Thymus (tissue), 11 donors: ENCODE measurements around the gene HOXC12. TPM values are rescaled to one million over a fixed set of nuclear protein-coding genes. Genes with fewer than 3 reads are reported as not detected.

Source experiments
- DNase-seq, 9 donors: peaks; one replicate each; pipeline ENCODE4 v3.0.0-alpha.2; 2013; ENCODE audit warnings: low spot score in 9 of 9, low read depth in 6 of 9, missing footprints in 1 of 9
- H3K27ac ChIP-seq, 2 donors: one replicate each; pipeline ENCODE4 v1.5.1; 2013; ENCODE audit warnings: control low read depth in 1 of 2, low read depth in 1 of 2, low read length in 1 of 2, mild to moderate bottlenecking in 1 of 2, moderate library complexity in 1 of 2
- H3K27me3 ChIP-seq, 2 donors: one replicate each; pipeline ENCODE4 v1.5.1; 2013; ENCODE audit warnings: low read length in 1 of 2; ENCODE audit not compliant: control insufficient read depth in 2 of 2, insufficient read depth in 1 of 2
- H3K36me3 ChIP-seq, 2 donors: one replicate each; pipeline ENCODE4 v1.5.1; 2013; ENCODE audit warnings: low read length in 1 of 2, mild to moderate bottlenecking in 1 of 2, moderate library complexity in 1 of 2; ENCODE audit not compliant: control insufficient read depth in 2 of 2, insufficient read depth in 2 of 2
- H3K4me1 ChIP-seq, 2 donors: one replicate each; pipeline ENCODE4 v1.5.1; 2013; ENCODE audit warnings: low read length in 2 of 2; ENCODE audit not compliant: control insufficient read depth in 2 of 2, insufficient read depth in 2 of 2
- H3K4me3 ChIP-seq, 2 donors: one replicate each; pipeline ENCODE4 v1.5.1; 2013; ENCODE audit warnings: low read length in 2 of 2, control low read depth in 1 of 2, mild to moderate bottlenecking in 1 of 2
- H3K9me3 ChIP-seq, 2 donors: one replicate each; pipeline ENCODE4 v1.5.1; 2013; ENCODE audit warnings: low read length in 1 of 2, mild to moderate bottlenecking in 1 of 2; ENCODE audit not compliant: control insufficient read depth in 2 of 2, insufficient read depth in 1 of 2
- WGBS: extraction: QIAGEN DNeasy Blood & Tissue Kit; methylation state at CpG from one replicate; pipeline ENCODE4 v1.1.7; 2013; 5-methylcytosine and 5-hydroxymethylcytosine counted together
- polyA plus RNA-seq: library from polyadenylated mRNA; stranded (reverse); fragments of 200-250 nt; gene quantifications from one replicate; pipeline ENCODE4 v1.2.3, GENCODE V29; 2013
- total RNA-seq: library from RNA; stranded (reverse); fragments of 120-200 nt; gene quantifications from one replicate; pipeline ENCODE4 v1.2.4, GENCODE V29; 2013
- donor health status: healthy.

The HOXC12 gene
- total and polyA plus RNA-seq, 2 donors: 0.05 to 0.07 TPM

DNA sequence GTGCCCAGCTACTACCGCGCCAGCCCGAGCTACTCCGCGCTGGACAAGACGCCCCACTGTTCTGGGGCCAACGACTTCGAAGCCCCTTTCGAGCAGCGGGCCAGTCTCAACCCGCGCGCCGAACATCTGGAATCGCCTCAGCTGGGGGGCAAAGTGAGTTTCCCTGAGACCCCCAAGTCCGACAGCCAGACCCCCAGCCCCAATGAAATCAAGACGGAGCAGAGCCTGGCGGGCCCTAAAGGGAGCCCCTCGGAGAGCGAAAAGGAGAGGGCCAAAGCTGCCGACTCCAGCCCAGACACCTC is 30.9 kb downstream of the HOXC12 start:
- WGBS: 10% methylated on average over 21 of the region's 21 CpGs

DNA sequence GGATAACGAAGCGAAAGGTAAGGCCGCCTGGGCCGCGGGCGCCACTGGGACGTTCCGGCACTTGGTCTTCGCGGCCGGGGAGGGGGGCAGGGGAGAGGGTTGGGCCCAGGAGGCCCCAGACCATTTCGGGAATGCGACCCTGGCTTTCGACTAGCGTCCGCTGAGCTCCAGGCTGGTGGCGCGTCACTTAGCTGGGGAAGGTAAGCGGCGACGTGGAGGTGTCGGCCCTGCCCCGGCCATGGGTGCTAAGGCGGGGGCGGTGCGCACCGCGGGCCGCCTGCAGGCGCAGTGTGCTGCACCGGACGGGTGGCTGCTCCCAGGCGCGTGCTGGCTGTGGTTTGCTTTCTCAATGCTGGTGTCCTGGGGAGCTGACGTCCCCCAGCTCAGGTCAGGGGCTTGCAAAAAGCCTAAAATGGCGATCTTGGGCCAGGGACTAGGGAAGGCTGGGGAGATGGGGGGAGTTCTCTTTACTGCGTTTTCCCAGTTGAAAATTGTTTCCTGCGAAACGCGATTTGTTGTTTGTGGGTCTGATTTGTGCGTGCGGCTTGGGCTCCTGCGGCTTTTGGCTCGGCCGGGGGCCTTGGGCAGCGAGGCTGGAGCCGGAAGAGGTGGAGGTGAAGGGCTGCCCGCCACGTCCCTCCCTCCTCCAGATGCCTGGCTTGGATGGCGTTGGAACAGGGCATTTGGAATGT is 31.4 kb downstream of the HOXC12 start:
- no peak for DNase-seq
- H3K4me1 ChIP-seq: peaks cover 2 to 4% of the 10 kb centered on the region in 2 donors
- no peak overlapping the region for H3K27ac ChIP-seq
- peaks cover 0 to 4% of the 10 kb centered on the region in 2 donors for H3K9me3 ChIP-seq
- H3K27me3 ChIP-seq: peaks cover 97 to 100% of the 10 kb centered on the region in 2 donors
- 3% methylated on average over 50 of the region's 50 CpGs for WGBS
- H3K36me3 ChIP-seq: no peaks in the 10 kb centered on the region
- H3K4me3 ChIP-seq: peak overlapping the region in 1 of 2 donors; percentile 18

More for the DNA sequence above, 30.9 kb downstream of the HOXC12 start:
- Histone ChIP-seq H3K4me1 (peaks cover 2 to 4% of the 10 kb centered on the region in 2 donors), H3K36me3 (no peaks in the 10 kb centered on the region), H3K27ac (no peak overlapping the region), H3K4me3 (peak overlapping the region in 1 of 2 donors; percentile 18), H3K9me3 (peaks cover 0 to 4% of the 10 kb centered on the region in 2 donors), H3K27me3 (peaks cover 96 to 100% of the 10 kb centered on the region in 2 donors)
- no peak for DNase-seq

DNA sequence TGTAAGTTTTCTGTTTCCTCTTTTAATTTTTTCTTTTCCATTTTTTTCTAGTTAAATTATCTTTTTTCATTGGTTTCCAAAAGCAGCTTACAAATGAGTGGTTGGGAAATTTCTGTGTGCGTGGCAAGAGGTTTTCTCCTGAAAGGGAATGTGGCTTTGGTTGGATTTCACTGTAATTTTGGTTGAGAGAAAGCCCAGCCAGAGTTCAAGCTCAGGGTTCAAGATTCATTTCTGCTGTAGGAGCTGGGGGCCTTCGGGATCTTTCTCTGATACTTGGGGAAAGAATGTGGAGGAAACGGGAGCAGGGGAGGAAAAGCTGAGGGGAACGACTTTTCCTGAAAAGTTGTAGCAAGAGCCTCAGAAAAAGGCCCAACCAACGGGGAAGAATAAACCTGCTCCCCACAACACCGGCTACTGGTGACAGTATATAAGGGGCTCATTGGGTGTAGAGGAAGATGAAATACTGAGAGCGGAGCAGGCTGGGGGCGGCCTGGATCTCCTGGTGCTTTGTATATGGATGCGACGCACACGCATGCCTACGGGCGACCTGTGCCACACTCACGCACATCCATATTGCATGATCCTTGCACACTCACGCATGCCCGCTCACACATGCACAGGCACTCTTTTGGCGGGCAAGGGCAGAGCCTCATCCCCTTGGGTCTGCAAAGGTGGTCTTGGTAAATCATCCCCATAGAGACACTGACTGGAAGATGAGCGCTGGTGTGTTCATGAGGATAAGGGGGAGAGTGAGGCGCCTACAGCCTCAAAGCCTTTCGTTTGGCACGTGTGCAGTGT is 32.2 kb downstream of the HOXC12 start:
- peaks cover 95 to 100% of the 10 kb centered on the region in 2 donors for H3K27me3 ChIP-seq
- peaks cover 0 to 4% of the 10 kb centered on the region in 2 donors for H3K9me3 ChIP-seq
- 23% methylated on average over 21 of the region's 21 CpGs for WGBS

DNA sequence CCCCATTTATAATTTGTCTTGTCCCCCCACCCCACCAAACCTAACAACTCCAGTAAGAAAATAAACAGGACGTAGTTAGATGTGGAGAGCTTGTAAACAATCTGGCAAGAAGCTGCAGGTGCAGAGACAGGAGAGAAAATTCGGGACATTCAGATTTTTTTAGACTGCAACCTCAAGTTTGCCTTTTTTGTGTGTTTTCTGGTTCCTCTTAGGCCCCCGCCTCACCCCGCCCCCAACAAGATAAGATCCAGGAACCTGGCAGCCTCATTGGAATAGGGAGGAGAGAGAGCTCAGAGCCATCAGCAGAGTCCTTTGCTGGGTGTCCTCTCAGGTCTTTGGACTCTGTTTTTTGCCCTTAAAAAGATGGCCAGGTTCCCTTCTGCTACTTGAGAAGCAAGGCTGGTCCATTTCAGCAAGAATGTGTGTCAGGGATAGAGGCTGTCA is 33.1 kb downstream of the HOXC12 start:
- Histone ChIP-seq H3K9me3 (peaks cover 4 to 6% of the 10 kb centered on the region in 2 donors), H3K4me3 (no peak overlapping the region), H3K36me3 (no peaks in the 10 kb centered on the region), H3K27ac (no peak overlapping the region), H3K27me3 (peaks cover 95 to 100% of the 10 kb centered on the region in 2 donors), H3K4me1 (peaks cover 2 to 4% of the 10 kb centered on the region in 2 donors)
- no peak for DNase-seq
- WGBS: 16% methylated on average over 4 of the region's 4 CpGs

More for the DNA sequence above, 32.2 kb downstream of the HOXC12 start:
- peaks cover 2 to 4% of the 10 kb centered on the region in 2 donors for H3K4me1 ChIP-seq
- no peak overlapping the region for H3K4me3 ChIP-seq
- no peaks in the 10 kb centered on the region for H3K36me3 ChIP-seq
- no peak overlapping the region for H3K27ac ChIP-seq
- DNase-seq: no peak

DNA sequence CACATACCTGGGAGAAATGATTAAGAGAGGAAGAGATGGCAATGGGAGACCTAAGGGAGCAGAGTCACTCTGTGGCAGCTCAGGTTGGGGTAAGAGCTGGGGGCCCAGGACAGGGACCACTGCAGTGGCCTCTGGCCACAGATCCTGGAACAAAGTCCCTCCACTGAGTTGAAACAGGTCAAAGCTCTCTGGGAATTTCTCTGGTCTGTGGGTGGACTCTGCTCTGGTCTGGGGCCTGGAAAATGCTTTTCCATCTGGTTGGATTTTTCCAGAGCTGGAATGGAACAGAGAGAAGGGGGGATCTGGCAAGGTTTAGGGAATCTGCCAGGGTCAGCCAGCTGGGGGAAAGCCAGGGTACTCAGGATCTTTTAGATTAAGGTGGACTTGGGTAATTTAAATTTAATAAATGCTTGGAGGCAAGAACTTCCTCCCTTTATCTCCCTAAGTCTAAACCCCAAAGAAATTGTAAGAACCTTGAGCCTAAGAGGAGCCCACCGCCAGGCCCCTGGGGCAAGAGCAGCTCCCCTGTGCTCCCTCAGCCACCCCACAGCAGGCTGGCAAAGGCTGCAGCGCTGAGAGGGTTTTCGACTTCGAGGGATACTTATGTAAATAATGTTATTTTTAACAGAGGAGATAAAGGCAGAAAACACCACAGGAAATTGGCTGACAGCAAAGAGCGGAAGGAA is 34.0 kb downstream of the HOXC12 start:
- H3K36me3 ChIP-seq: no peaks in the 10 kb centered on the region
- WGBS: 5% methylated on average over 5 of the region's 5 CpGs
- peaks cover 2 to 4% of the 10 kb centered on the region in 2 donors for H3K4me1 ChIP-seq
- peaks cover 4 to 6% of the 10 kb centered on the region in 2 donors for H3K9me3 ChIP-seq
- no peak overlapping the region for H3K4me3 ChIP-seq
- no peak for DNase-seq
- peaks cover 94 to 100% of the 10 kb centered on the region in 2 donors for H3K27me3 ChIP-seq
- no peak overlapping the region for H3K27ac ChIP-seq

DNA sequence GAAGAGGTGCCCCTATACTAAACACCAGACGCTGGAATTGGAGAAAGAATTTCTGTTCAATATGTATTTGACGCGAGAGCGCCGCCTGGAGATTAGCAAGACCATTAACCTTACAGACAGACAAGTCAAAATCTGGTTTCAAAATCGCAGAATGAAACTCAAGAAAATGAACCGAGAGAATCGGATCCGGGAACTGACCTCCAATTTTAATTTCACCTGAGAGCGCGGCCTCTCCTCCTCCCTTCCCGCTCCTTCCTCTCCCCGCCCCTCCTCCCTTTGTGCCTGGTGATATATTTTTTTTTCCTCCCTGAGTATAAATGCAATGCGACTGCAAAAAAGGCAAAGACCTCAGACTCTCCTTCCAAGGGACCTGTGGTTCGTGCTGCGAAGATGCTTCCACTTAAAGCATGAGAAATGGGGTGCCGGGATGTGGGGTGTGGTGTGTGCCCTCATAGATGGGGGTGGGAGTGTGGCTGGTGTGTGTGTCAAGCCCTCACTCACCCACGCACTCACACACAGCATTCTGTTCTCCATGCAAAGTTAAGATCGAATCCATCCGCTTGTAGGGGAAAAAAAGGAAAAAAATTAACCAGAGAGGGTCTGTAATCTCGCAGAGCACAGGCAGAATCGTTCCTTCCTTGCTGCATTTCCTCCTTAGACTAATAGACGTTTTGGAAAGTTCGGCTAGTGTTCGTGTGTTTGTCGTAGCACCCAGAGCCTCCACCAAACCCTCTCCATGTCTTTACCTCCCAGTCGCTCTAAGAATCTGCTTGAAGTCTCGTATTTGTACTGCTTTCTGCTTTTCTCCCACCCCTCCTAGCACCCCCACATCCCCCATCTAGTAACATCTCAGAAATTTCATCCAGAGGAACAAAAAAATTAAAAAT is 34.8 kb downstream of the HOXC12 start:
- Histone ChIP-seq H3K9me3 (peaks cover 4 to 9% of the 10 kb centered on the region in 2 donors), H3K27ac (no peak overlapping the region), H3K4me3 (no peak overlapping the region), H3K36me3 (no peaks in the 10 kb centered on the region), H3K27me3 (peaks cover 90 to 100% of the 10 kb centered on the region in 2 donors), H3K4me1 (peaks cover 2 to 4% of the 10 kb centered on the region in 2 donors)
- peak in 1 of 9 donors; percentile 46 for DNase-seq
- WGBS: 5% methylated on average over 28 of the region's 28 CpGs

DNA sequence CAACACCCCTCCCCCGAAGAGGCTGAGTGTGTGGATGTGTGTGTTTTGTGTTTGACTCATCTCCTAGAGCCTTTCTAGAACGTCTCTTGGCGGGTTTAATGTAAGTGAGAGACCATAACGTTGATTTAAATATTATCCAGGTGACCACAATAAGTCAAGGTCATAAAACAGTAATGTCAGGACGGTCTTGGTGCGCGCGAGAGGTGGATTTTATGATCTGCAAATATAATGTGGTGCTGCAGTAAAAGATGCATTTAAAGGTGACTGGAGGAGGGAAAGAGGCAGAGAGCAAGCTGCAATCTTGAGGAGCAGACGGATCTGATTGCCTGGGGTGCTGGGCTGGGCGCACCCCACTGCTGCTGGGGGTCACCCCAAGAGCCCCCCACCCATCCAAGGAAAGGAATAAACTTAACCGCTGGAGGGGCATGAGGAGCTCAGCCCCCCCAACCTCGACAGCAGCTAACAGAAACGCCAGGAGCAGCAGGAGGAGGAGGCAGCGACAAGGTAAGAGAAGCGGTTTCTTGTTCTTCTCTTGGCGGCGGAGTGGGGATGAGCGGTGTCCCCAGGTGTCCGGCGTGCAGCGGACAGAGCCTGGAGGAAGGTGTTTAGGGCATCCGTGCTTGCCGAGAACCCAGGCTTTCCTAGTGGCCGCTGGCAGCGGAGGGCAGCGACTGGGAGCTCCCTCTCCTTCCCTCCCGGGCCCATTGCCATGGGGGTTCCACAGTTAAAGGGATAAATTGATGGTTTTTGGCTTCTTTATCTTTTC is 35.8 kb downstream of the HOXC12 start:
- no peak for DNase-seq

DNA sequence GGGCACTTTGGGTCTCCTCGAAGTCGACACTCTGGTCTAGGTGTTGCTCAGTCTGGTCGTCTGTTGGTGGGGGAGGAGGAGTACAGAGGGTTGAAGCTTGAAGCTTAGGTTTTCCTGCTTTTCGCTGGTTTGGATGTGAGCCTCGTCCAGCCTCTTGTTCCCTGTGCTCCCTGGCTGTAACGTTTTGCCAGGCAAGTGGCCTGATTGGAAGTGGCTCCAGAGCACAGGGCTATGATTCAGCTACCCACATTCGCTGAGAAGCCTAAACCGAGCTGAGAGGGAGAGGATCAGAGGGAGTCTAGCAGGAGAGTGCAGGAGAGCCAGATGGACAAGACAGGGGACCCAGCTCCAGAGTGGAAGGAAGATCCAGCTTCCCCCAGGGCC is 36.4 kb downstream of the HOXC12 start:
- H3K9me3 ChIP-seq: peaks cover 1 to 14% of the 10 kb centered on the region in 2 donors
- H3K27ac ChIP-seq: no peak overlapping the region
- peaks cover 0 to 12% of the 10 kb centered on the region in 2 donors for H3K4me1 ChIP-seq
- 3% methylated on average over 8 of the region's 8 CpGs for WGBS
- H3K36me3 ChIP-seq: no peaks in the 10 kb centered on the region
- H3K27me3 ChIP-seq: peaks cover 89 to 100% of the 10 kb centered on the region in 2 donors
- no peak overlapping the region for H3K4me3 ChIP-seq
- DNase-seq: no peak

More for the DNA sequence above, 35.8 kb downstream of the HOXC12 start:
- no peak overlapping the region for H3K4me3 ChIP-seq
- H3K27me3 ChIP-seq: peaks cover 90 to 100% of the 10 kb centered on the region in 2 donors
- H3K27ac ChIP-seq: no peak overlapping the region
- peaks cover 3 to 14% of the 10 kb centered on the region in 2 donors for H3K9me3 ChIP-seq
- H3K4me1 ChIP-seq: peaks cover 0 to 10% of the 10 kb centered on the region in 2 donors
- 11% methylated on average over 27 of the region's 27 CpGs for WGBS
- no peaks in the 10 kb centered on the region for H3K36me3 ChIP-seq
